GM18907 (cell line): ENCODE data around the gene MYBPH.

Experiments used
- ATAC-seq: cut with Tn5 transposase; IDR thresholded peaks from one replicate; pipeline ENCODE4 v1.9.1; 2021; ENCODE audit warnings: mild to moderate bottlenecking, moderate library complexity; ENCODE audit not compliant: unreplicated experiment

Gene MYBPH, protein sequence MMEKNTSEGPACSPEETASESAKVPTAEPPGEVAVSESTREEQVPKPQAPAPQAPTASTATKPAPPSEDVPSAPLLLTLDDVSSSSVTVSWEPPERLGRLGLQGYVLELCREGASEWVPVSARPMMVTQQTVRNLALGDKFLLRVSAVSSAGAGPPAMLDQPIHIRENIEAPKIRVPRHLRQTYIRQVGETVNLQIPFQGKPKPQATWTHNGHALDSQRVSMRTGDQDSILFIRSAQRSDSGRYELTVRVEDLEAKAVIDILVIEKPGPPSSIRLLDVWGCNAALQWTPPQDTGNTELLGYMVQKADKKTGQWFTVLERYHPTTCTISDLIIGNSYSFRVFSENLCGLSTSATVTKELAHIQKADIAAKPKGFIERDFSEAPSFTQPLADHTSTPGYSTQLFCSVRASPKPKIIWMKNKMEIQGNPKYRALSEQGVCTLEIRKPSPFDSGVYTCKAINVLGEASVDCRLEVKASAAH

DNA sequence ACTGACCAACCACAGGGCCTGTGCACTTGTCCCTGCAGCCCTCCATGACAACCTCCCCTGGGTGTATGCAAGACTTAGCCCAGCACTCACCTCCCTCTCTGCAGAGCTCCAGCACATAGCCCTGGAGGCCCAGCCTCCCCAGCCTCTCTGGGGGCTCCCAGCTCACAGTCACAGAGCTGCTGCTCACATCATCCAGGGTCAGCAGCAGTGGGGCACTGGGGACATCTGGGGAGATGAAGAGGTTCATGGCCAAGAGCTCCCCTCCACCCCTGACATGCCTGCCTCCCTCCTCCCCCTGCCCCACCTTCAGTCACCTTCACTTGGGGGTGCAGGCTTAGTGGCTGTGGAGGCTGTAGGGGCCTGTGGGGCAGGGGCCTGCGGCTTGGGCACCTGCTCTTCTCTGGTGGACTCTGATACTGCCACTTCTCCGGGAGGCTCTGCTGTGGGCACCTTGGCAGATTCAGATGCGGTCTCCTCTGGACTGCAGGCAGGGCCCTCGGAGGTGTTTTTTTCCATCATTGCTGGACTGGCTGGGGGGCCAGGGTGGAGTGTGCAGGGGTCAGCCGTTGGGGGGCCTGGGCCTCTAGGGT is at the start of gene MYBPH:
Gene MYBPH (minus strand): TSS at position 590 of the 590 bp plus-strand sequence. CDS start 71 bp downstream, at position 519.
- no peak for ATAC-seq

DNA sequence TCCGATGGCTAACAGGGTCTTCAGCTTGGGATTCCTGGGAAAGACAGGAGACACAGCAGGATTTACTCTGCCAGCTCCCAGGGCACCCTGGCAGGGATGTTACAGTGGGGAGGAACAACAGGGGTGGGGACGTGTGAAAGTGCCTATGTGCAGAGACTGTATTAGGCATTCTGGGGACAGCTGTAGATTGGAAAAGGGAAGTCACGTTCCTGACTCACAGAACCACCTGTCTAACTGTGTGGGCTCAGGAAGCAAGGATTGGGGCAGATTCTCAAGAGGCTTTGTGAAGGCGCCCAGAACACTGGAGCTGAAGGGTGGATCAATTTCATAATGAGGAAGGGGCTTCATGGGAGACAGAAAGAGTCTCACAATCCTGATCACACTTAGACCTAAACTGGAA is 49.4 kb upstream of the MYBPH start:
- ATAC-seq: no peak

DNA sequence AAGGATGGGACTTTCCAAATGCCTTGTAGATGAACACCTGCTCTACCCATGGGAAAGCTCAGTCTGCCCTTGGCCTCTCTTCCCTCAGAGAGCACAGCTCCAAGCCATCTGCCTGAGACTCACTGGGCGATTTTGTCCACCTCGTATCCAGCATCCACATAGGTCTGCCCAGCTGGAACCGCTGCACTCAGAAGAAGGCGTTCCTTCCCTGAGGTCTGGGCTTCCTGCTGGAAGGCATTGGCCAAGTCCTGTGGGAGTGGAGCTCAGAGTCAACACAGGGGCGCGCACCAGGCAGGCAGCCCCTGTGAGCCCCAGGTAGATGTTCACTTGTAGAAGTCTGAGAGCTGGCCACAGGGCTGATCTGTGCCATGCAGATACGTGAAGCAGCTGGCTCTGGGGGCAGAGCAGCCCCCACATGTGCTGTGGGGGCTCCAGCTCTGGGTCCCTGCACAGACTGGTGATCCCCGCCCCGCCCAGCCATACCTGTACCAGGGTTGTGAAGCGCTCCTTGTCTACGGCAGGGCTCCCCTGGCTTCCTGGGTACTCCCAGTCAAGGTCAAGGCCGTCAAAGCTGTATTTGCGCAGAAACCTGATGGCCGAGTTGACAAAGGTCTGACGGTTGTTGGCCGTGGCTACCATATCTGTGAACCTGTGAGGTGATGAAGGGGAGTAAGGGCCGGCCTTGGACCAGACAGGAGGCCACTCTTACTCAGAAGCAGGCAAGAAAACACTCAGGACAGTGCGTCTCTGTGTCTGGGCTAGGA is 47.6 kb upstream of the MYBPH start:
- no peak for ATAC-seq

DNA sequence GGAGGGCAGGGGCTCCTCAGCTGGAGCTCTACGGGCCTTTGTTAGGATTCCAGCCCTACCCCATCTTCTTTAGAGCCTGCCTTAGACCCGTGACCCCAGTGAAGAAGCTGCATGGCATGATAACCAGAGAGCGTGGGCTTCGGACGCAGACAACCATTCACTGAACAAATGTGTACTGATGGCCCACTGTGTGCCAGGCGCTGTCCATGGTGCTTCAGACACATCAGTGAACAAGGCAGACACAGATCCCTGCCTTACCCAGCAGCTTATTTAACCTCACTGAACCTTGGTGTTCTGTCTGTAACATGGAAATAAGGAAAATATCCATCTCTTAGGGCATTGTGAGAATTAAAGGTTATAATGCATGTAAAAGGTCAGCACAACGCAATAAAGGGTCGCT is 44.3 kb upstream of the MYBPH start:
- no peak for ATAC-seq

DNA sequence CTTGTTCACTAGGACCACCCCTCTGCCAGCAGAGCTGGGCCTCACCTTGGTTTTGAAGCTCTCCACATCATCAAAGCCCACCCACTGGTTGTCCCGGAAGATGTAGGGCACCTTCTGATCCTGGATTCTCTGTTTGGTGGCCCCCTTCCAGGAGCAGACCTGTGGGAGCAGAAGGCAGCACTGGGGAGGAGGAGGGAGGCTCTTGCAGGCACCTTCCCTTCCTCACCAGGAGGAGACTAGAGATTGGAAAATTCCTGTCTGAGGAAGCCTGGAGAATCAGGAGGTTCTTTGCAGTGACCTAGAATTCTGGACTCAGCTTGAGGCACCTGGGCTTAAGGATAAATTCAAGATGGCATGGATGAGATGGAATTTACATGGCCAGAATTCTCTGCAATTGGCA is 43.5 kb upstream of the MYBPH start:
- no peak for ATAC-seq

DNA sequence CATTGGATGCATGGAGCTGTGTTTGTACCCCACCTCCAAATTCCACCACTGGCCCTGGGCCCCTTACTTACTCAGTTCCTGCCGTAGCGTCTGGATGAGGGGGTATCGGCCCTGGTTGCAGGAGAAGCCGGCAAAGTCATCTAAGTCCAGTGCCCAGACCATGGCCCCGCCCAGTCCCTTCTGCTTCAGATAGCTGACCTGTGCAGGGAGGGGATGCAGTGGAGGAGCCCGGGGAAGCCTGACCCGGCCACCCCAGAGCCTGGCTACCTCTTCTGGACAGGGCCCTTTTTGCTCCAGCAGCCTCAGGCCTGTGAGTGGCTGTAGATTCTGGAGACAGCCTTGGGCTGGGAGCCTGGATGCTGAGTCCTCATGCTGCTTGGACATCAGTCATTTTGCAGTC is 42.0 kb upstream of the MYBPH start:
- ATAC-seq: no peak

DNA sequence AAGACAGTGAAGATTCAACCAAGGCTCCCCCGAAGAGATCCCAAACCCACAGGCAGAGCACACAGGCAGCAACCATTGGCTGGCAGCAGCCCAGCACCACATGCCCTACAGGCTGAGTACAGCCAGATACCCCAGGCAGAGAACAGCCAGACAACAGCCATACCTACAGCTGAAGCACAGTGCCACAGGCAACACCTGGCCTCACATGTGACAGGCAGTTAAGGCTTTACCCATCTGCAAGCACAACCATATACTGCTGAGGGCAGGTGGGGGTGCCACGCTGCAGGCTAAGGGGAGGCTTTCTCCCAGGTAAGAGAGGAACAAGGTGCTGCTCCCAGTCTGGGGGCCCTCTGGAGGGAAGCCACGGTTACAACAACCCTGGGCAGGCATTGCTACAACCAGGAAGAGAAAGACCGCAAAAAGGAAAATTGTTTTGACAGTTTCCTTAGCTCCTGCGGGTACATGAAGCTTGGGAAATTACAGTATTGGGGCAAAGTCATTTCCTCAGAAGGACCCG is 41.6 kb upstream of the MYBPH start:
- no peak for ATAC-seq

DNA sequence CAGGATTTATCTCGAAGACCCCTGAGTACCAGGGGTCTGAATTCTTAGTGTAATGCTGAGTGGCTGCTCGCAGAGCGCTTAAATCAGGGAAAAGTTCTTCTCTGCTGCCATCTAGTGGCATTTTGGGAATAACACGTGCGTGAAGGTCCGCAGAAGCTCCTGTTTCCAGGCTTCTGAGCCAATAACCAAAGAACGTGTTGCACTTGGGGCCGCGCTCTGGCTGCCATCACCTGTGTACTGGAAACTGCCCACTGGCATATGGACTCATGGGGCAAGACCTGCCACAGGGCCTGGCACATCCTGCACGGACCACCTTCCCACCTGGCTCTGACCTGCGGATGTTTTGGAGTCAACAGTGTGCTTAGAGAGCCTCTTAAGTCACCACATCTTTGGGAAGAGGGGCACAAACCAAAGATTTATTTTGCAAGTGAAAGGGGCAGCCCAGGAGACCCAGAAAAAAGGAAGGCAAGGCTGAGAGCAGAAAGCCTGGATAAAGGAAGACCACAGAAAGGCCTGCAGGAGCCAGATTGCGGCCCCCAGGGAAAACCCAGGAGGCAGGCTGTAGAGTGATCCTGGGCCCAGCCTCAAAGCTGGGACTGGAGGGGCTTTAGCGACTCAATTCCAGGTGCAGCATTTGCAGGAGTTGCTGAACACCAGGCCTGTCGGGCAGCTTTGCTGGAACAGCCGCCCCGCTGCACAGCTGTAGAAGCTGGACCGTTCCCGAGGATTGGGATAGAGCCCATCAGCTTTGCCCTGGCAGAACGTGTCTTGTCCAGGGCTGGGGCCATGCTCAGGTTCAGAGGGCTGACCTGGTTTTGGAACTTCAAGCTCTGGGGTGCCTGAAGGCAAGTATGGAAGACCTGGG is 40.9 kb upstream of the MYBPH start:
- no peak for ATAC-seq

DNA sequence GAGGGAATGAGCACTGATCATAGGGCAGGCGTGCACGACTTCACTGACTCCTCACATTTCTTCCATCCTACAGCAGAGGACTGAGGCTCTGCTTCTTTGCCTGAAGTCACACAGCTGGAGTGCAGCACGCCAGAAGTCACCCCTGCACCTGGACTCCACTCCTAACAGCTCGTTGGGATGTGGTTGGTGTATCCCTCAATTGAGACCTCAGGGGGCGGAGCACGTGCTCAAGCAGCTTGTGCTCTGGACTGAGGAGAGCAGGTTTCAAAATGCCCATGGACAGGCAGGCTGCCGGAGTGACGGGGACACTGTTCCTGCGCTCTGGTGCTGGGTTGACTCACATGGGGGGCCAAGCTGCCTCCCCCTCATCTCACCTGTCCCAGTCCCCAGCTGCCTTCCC is 39.9 kb upstream of the MYBPH start:
- no peak for ATAC-seq

DNA sequence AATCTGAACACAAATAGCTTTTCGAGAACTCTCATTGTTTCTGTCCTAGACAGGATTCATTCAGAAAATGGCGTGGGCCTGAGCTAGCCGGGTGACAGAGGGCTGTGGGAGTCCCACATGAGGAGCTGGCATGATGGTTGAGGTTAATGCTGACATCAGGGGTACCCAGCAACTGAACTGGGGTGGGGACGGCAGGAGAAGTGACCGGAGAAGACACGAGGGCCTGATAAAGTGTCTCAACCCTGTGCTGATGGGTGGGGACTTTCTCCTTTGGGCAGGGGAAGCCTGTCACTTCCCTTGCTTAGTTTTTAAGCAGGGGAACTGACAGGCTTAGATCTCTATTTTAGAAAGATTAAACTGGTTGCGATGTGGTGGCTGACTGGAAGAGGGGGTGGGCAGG is 39.2 kb upstream of the MYBPH start:
- ATAC-seq: no peak

DNA sequence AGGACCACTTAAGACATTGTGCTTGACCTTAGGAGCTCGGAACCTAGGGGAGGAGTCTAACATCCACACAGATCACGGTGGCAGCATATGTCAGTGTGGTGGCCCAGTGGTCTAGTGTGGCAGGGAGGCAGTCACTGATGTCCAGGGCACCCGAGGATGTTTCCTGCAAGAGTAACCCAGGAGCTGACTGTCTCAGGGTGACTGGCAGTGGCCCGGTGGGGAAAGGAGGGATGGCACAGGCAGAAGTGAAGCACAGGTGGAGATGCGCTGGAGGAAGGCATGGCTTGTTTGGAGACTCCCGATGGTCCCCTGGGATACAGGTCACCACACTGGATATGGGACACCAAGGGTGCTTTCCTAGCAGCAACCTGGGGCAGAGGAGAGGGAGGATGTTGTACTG is 37.5 kb upstream of the MYBPH start:
- ATAC-seq: no peak

DNA sequence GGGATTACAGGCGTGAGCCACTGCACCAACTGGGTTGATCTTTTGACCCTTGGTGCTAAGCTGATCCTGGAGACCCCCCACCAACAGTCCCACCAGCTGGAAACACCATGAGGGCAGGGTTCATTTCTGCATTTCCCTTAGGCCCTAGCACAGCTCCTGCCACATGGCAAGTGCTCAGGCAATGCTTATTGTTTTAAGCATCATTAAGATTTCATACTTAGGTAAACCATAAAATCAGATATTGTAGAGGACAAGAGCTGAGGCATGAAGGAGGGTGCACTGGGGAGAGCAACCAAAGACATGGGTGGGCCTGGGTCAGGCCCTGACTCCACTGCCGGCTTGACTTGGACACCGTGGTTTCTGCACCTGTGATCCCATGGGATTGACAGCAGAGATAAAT is 36.2 kb upstream of the MYBPH start:
- no peak for ATAC-seq

DNA sequence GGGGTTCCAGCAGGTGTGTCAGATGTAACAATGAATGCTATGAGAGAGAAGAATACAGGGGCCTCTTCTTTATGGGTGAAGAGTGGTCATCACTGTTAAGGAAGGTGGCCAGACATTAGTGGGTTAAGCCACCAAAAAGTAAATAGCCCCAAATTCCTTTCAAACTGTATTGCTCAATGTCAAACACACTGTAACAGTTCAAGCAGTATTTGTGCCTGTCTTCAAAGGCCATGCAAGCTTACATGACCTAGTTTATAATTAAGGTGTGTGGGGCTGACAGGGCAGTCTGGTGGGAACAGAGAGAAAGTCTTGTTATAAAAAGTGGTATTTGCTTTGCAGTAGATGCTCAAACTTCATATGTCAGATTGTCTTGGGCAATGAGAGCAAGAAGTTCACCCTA is 35.4 kb upstream of the MYBPH start:
- ATAC-seq: no peak

DNA sequence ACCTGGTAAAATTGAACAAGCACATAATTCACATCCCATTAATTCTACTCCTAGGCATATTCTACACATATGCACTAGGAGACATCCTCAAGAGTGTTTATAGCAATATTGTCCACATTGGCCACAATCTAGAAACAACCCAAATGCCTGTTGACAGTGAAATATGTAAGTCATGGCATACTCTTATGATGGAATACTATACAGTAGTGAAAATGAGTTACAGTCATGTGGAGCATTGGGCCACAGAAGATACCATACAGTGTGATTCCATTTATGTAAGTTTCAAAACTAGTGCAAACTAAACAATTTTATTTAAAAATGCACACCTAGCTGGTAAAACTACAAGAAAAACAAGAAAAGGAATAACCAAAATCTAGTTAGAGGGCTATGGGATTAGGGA is 34.7 kb upstream of the MYBPH start:
- ATAC-seq: no peak

DNA sequence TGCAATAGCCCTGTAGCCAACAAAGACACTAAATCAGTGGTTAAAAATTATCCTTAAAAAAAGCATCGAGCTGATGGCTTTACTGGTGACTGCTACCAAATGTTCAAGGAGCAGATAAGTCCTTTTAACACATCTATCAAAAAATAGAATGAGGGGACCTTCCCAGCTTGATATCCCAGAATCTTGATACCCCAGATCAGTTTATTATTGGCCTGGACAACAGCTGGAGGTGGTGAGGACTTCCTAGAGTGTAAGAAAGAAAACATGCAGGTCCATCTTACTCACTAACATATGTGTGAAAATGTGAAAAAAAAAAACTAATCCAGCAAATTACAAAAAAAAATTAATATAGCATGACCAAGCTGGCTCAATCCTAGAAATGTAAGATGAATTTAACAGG is 32.6 kb upstream of the MYBPH start:
- ATAC-seq: no peak

DNA sequence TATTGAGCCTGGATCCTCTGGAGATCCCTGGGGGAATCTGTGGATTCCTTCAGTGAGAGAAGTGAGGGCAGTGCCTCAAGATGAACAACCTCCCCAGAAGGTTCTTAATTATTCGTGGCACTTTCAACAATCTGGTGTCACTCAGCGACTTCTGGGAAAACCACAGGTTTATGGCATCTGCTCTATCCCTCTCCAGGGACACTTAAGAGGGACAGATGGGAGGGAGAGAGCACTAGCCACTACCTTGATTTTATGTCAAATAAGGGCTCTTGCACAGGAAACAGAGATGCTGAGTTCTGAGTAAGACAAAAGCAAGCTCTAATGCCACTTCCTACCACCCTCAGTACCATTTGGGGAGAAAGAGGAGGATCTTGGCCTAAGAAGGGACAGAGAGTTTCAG is 32.1 kb upstream of the MYBPH start:
- no peak for ATAC-seq

DNA sequence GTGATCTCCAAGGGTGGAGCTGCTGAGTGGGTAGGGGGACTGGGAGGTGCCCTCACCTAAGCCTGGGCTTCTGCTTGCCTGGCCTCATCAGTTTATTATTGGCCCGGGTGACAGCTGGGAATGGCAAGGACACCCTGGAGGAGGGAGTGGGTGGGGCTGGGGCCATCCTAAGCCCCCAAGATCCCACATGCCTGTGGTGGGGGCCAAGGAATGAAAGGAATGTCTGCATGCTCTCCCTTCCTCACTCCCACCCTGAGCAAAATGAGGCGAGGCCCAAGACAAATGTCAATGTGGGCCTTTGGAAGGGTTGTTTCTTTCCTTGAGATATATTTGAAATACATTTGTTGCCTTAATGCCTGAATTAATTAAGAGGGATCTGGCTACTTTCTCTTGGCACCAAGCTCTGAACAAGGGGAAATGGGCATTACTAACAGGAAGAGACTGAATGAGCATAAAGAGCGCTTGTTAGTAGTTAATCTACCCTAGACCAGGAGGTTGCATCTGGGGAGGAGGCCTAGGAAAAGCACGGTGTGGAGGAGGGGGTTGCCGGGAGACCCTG is 30.6 kb upstream of the MYBPH start:
- ATAC-seq: no peak

DNA sequence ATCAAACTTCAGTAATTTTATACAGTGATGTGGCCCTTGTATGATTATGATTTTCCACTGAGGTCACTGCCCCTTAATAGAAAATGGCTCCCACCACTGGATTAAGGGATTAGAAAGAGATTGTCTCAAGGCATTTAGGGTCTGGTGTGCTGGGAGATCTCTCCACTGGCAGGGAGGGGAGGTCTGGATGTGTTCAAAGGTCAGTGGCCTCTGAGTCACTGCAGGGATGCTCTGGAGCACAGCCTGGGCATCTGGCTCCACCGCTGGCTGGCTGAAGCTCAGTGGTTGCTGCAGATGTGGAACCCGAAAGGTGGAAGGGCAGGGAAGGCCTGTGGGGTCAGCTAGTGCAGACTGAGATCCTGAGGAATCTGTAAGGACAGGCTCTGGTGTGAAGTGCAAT is 29.1 kb upstream of the MYBPH start:
- no peak for ATAC-seq

DNA sequence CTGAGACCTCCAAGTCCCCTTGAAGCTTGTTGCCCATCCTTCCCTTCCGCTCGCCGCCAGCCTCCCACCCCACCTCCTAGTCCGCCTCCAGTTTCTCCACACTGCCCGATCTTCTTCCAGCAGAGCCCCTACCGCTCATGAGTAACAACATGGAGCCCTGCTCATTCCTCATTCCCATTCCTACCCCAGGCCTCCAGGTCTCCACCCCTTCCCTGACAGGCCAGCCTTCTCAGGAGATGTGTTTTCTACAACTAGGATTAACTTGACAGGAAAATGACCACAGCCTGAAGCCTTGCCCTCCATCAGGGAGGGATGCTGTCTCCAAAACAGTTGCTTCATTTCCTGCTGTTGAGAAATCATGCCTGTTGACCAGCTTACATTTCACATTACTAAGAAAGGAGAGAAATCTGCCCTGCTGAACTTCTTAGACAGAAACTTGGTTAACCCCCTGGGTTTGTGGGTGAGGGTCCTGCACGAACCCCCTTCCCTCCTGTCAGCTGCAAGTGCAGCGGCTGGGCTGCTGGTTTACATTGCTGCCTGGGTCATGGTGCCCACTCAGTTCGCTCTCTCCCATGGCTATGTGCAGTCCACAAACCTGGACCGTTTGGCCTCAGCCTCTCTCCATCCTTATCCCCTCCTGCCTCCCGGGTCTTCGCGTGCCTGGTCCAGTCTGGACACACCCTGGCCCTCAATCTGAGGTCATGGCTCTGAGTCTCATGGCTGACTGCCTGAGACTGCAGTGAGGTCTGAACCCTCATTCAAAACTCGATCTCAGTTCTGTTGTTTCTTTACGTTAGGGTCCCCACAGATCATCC is 27.0 kb upstream of the MYBPH start:
- no peak for ATAC-seq
